ENCODE measurements around the gene BCKDK. TPM values are rescaled to one million over a fixed set of nuclear protein-coding genes. Genes with fewer than 3 reads are reported as not detected.
A peak's percentile ranks its signal among the peaks of the same experiment; 100 is the strongest.

Gene BCKDK
- polyA plus RNA-seq, 1 donor (not counting 4 experiments of a cell fraction or from before 2014, with no cell fraction given): 19.9 TPM

DNA sequence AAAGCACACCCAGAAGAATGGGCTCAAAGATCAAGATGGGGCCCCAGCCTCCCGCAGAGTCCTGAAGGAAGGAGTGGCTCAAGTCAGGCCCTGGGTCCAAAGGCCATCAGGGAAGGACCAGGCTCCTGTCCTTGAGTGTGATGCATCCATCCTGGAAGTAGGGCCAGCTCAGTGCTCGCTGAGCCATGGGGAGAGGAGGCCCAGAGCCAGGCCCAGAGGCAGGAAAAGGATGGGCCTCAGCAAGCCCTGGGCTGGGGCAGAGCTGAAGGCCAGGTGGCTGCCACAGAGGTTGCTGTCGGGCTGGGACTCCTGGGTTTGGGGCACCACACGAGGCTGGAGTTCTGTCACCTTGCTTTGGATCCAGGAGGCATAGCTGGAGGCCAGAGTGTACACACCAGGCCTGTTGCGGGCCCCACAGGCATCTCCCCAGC is 23.7 kb downstream of the BCKDK start:
- peaks cover 29% of the 10 kb centered on the region for H3K79me2 ChIP-seq (ENCODE audit: control insufficient read depth, insufficient read depth, low read length)
- no peaks in the 10 kb centered on the region for H3K27me3 ChIP-seq (ENCODE audit: control insufficient read depth, extremely low read depth, insufficient read depth, low read length)
- no peak overlapping the region for H3K9ac ChIP-seq (ENCODE audit: control insufficient read depth, extremely low read depth, insufficient read depth, low read length)
- H3K4me1 ChIP-seq (ENCODE audit: control insufficient read depth, extremely low read depth, insufficient read depth, low read length): peaks cover 51% of the 10 kb centered on the region
- FAIRE-seq: no peak
- no peak for DNase-seq (ENCODE audit: low read depth, low spot score)
- TF ChIP-seq EZH2 (IDR thresholded peaks at IDR 0.05; ENCODE audit: low read length) (no peak), CTCF (optimal IDR thresholded peaks at IDR 0.05 in 1 of 3, IDR thresholded peaks at IDR 0.05 in 1 of 3, conservative IDR thresholded peaks at IDR 0.05 in 1 of 3; ENCODE audit: extremely low read depth in 1 of 3, insufficient read depth in 2 of 3, low read length in 3 of 3) (no peak)
- H3K9me3 ChIP-seq (ENCODE audit: control insufficient read depth, low read depth, low read length): no peaks in the 10 kb centered on the region
- H2AFZ ChIP-seq (ENCODE audit: control insufficient read depth, low read length): no peak overlapping the region
- dilution Hi-C loops (cut with MboI; ENCODE audit: extremely low pct_ligation_motif_present, low sequenced_read_pairs): no loop called here
- H3K4me3 ChIP-seq (ENCODE audit: control insufficient read depth in 2 of 3, extremely low read depth in 1 of 3, insufficient read depth in 2 of 3, low read depth in 1 of 3, low read length in 3 of 3): no peak overlapping the region
- H3K36me3 ChIP-seq (ENCODE audit: control insufficient read depth in 2 of 2, extremely low read depth in 1 of 2, insufficient read depth in 2 of 2, low read length in 2 of 2): peaks cover 12 to 35% of the 10 kb centered on the region in 2 experiments
- peak overlapping the region; percentile 54 for H3K4me2 ChIP-seq (ENCODE audit: control insufficient read depth, extremely low read depth, insufficient read depth, low read depth, low read length)
- peaks cover 7% of the 10 kb centered on the region for H3K9me1 ChIP-seq (ENCODE audit: control insufficient read depth, extremely low read depth, insufficient read depth, low read length)
- peak overlapping the region; percentile 49 for H3K27ac ChIP-seq (ENCODE audit: control insufficient read depth, insufficient read depth, low read length)
- H4K20me1 ChIP-seq (ENCODE audit: control insufficient read depth, extremely low read depth, insufficient read depth, low read length): peaks cover 3% of the 10 kb centered on the region

DNA sequence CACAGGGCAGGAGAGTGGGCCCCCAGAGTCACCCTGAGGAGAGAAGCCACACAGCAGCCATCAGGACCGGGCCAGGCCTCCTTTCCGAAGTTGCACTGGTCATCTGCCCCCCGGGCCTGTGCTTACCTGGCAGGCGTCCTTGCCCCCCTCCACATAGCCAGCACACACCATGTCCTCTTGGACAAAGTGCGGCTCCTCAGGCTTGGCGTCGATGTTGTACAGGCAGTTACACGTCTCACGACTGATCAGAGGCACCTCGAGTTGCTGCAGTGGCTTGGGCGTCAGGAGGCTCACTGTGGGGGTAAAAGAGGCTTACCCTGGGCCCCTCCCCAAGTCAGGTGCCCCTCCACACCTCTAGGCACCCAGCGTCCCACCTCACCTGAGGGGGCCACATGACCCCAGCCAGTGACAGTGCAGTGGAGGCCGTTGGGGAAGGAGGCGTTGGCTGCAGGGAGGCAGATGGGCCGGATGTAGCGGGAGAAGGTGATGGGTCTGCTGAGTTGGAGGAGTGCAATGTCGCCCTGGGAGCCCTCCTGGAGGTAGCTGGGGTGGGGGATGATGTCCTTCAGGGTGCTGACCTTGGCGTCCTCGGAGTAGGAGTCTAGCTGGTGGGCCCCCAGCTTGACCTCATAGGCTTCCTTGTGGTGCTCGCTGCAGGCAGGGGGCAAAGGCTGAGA is 24.3 kb downstream of the BCKDK start:
- H3K79me2 ChIP-seq (ENCODE audit: control insufficient read depth, insufficient read depth, low read length): peaks cover 29% of the 10 kb centered on the region
- H3K27ac ChIP-seq (ENCODE audit: control insufficient read depth, insufficient read depth, low read length): peak overlapping the region; percentile 49
- dilution Hi-C loops (cut with MboI; ENCODE audit: extremely low pct_ligation_motif_present, low sequenced_read_pairs): no loop called here
- no peak overlapping the region for H3K9ac ChIP-seq (ENCODE audit: control insufficient read depth, extremely low read depth, insufficient read depth, low read length)
- H4K20me1 ChIP-seq (ENCODE audit: control insufficient read depth, extremely low read depth, insufficient read depth, low read length): peaks cover 3% of the 10 kb centered on the region
- H3K4me2 ChIP-seq (ENCODE audit: control insufficient read depth, extremely low read depth, insufficient read depth, low read depth, low read length): peak overlapping the region; percentile 32
- H3K4me1 ChIP-seq (ENCODE audit: control insufficient read depth, extremely low read depth, insufficient read depth, low read length): peaks cover 51% of the 10 kb centered on the region
- DNase-seq (ENCODE audit: low read depth, low spot score) (no peak), FAIRE-seq (no peak)
- TF ChIP-seq CTCF (optimal IDR thresholded peaks at IDR 0.05 in 1 of 3, IDR thresholded peaks at IDR 0.05 in 1 of 3, conservative IDR thresholded peaks at IDR 0.05 in 1 of 3; ENCODE audit: extremely low read depth in 1 of 3, insufficient read depth in 2 of 3, low read length in 3 of 3) (no peak), EZH2 (IDR thresholded peaks at IDR 0.05; ENCODE audit: low read length) (no peak)
- H3K27me3 ChIP-seq (ENCODE audit: control insufficient read depth, extremely low read depth, insufficient read depth, low read length): no peaks in the 10 kb centered on the region
- H3K9me1 ChIP-seq (ENCODE audit: control insufficient read depth, extremely low read depth, insufficient read depth, low read length): peaks cover 7% of the 10 kb centered on the region
- no peak overlapping the region for H2AFZ ChIP-seq (ENCODE audit: control insufficient read depth, low read length)
- peaks cover 12 to 30% of the 10 kb centered on the region in 2 experiments for H3K36me3 ChIP-seq (ENCODE audit: control insufficient read depth in 2 of 2, extremely low read depth in 1 of 2, insufficient read depth in 2 of 2, low read length in 2 of 2)
- no peak overlapping the region for H3K4me3 ChIP-seq (ENCODE audit: control insufficient read depth in 2 of 3, extremely low read depth in 1 of 3, insufficient read depth in 2 of 3, low read depth in 1 of 3, low read length in 3 of 3)
- no peaks in the 10 kb centered on the region for H3K9me3 ChIP-seq (ENCODE audit: control insufficient read depth, low read depth, low read length)
